Keratinocyte (primary cell): ENCODE results near the gene TRAF3IP1. TPM values are rescaled to one million over a fixed set of nuclear protein-coding genes. Genes with fewer than 3 reads are reported as not detected.
"Not testable (repeated sequence)": the region's sequence is repeated elsewhere in the genome, so short reads cannot be mapped to it uniquely, and the experiment has no call there.

Experiments used
- DNase-seq: peaks from one replicate; pipeline ENCODE4 v3.0.0-alpha.2; 2011; ENCODE audit warnings: low read depth, missing footprints, low spot score
- FAIRE-seq: peaks from 2 replicates; lab custom pipeline; 2011; peaks lifted over from hg19 to GRCh38; lab: Jason Lieb, UNC
- H2AFZ ChIP-seq: 2 replicates; pipeline ENCODE4 v1.6.0; 2012; ENCODE audit warnings: low read length, control low read depth, inconsistent platforms; ENCODE audit not compliant: control insufficient read depth
- H3K27ac ChIP-seq: 2 replicates; pipeline ENCODE4 v1.5.1; 2011; ENCODE audit warnings: low read length; ENCODE audit not compliant: control insufficient read depth, insufficient read depth
- H3K27me3 ChIP-seq: 3 replicates; pipeline ENCODE4 v1.6.0; 2011; ENCODE audit warnings: low read length; ENCODE audit not compliant: control insufficient read depth, insufficient read depth; ENCODE audit errors: extremely low read depth
- H3K36me3 ChIP-seq, 2 experiments: 2 replicates in 1 of 2; 3 replicates in 1 of 2; pipeline ENCODE4 v1.5.1; 2011; ENCODE audit warnings: low read length in 2 of 2, mild to moderate bottlenecking in 1 of 2; ENCODE audit not compliant: control insufficient read depth in 2 of 2, insufficient read depth in 2 of 2; ENCODE audit errors: extremely low read depth in 1 of 2
- H3K4me1 ChIP-seq: 3 replicates; pipeline ENCODE4 v1.5.1; 2011; ENCODE audit warnings: low read length; ENCODE audit not compliant: control insufficient read depth, insufficient read depth; ENCODE audit errors: extremely low read depth
- H3K4me2 ChIP-seq: 3 replicates; pipeline ENCODE4 v1.6.0; 2011; ENCODE audit warnings: low read depth, low read length; ENCODE audit not compliant: control insufficient read depth, insufficient read depth; ENCODE audit errors: extremely low read depth
- H3K4me3 ChIP-seq, 3 experiments: fragments of 200-600 bp in 1 of 3; sonication (generic) in 1 of 3; 2 replicates in 2 of 3; 3 replicates in 1 of 3; pipeline ENCODE4 v1.5.1; 2011 to 2016; ENCODE audit warnings: low read length in 3 of 3, mild to moderate bottlenecking in 3 of 3, control low read depth in 2 of 3, inconsistent platforms in 1 of 3, low read depth in 1 of 3, mixed read lengths in 1 of 3, mixed run types in 1 of 3, moderate library complexity in 1 of 3; ENCODE audit not compliant: control insufficient read depth in 2 of 3, insufficient read depth in 2 of 3; ENCODE audit errors: extremely low read depth in 1 of 3
- H3K79me2 ChIP-seq: 2 replicates; pipeline ENCODE4 v1.6.0; 2012; ENCODE audit warnings: low read length; ENCODE audit not compliant: control insufficient read depth, insufficient read depth
- H3K9ac ChIP-seq: 3 replicates; pipeline ENCODE4 v1.6.0; 2011; ENCODE audit warnings: low read length; ENCODE audit not compliant: control insufficient read depth, insufficient read depth; ENCODE audit errors: extremely low read depth
- H3K9me1 ChIP-seq: 3 replicates; pipeline ENCODE4 v1.6.0; 2011; ENCODE audit warnings: low read length; ENCODE audit not compliant: control insufficient read depth, insufficient read depth; ENCODE audit errors: extremely low read depth
- H3K9me3 ChIP-seq: 2 replicates; pipeline ENCODE4 v1.5.1; 2012; ENCODE audit warnings: low read depth, low read length; ENCODE audit not compliant: control insufficient read depth
- H4K20me1 ChIP-seq: 3 replicates; pipeline ENCODE4 v1.6.0; 2011; ENCODE audit warnings: low read length; ENCODE audit not compliant: control insufficient read depth, insufficient read depth; ENCODE audit errors: extremely low read depth
- CTCF ChIP-seq, 3 experiments: IDR thresholded peaks in 1 of 3; conservative IDR thresholded peaks in 1 of 3; optimal IDR thresholded peaks in 1 of 3; 2 replicates in 2 of 3; 3 replicates in 1 of 3; pipeline versions ENCODE3 to v1.5.1; 2011; ENCODE audit warnings: low read length in 3 of 3, mild to moderate bottlenecking in 3 of 3, moderate library complexity in 2 of 3, control low read depth in 1 of 3, inconsistent platforms in 1 of 3; ENCODE audit not compliant: insufficient read depth in 2 of 3; ENCODE audit errors: extremely low read depth in 1 of 3
- EZH2 ChIP-seq: IDR thresholded peaks from one replicate; pipeline ENCODE4 v1.6.1; 2012; ENCODE audit warnings: inconsistent platforms, mild to moderate bottlenecking, low read length, moderate library complexity
- dilution Hi-C: fragments of 300-500 bp; cut with MboI; formaldehyde crosslinking; loops from one replicate; pipeline ENCODE4 v1.7.0; 2020; ENCODE audit warnings: low sequenced_read_pairs; ENCODE audit not compliant: extremely low pct_ligation_motif_present
- polyA plus RNA-seq, 5 experiments: library from polyadenylated mRNA; depleted of rRNA in 3 of 5; stranded (reverse) in 3 of 5; stranded (forward) in 1 of 5; unstranded in 1 of 5; fragments of >200 nt; gene quantifications; 1 replicate in 1 of 5; 2 replicates in 3 of 5; 3 replicates in 1 of 5; pipeline versions ENCODE4 v1.2.1 to v1.2.3, GENCODE V29; 2011 to 2012; ENCODE audit warnings: missing spikeins in 2 of 5, low read depth in 1 of 5, low replicate concordance in 1 of 5

Gene TRAF3IP1
- polyA plus RNA-seq, 1 donor (not counting 4 experiments of a cell fraction or from before 2014, with no cell fraction given), result 7.0 TPM

- Histone ChIP-seq H3K9me1 (no peaks in the 10 kb centered on the region), H3K36me3 (peaks cover 0 to 7% of the 10 kb centered on the region in 2 experiments), H3K4me1 (peaks cover 6% of the 10 kb centered on the region), H3K79me2 (no peaks in the 10 kb centered on the region), H3K9ac (no peak overlapping the region), H3K4me3 (no peak overlapping the region), H4K20me1 (no peaks in the 10 kb centered on the region), H3K27me3 (no peaks in the 10 kb centered on the region), H2AFZ (no peak overlapping the region), H3K9me3 (no peaks in the 10 kb centered on the region), H3K27ac (no peak overlapping the region), H3K4me2 (no peak overlapping the region)
- no peak for TF ChIP-seq EZH2
- DNase-seq, result no peak
- dilution Hi-C loops, result no loop called here
- FAIRE-seq, result no peak
Measured at GRCh38 chr2:238403632-238404405, 83.5 kb downstream of the TRAF3IP1 start.

GRCh38 chr2:238404406-238405216 lies 84.3 kb downstream of the TRAF3IP1 start:
- Histone ChIP-seq H3K4me2 (no peak overlapping the region), H3K9me1 (no peaks in the 10 kb centered on the region), H3K4me3 (no peak overlapping the region), H3K27me3 (no peaks in the 10 kb centered on the region), H3K79me2 (no peaks in the 10 kb centered on the region), H3K9ac (no peak overlapping the region), H3K9me3 (no peaks in the 10 kb centered on the region), H3K36me3 (peaks cover 0 to 7% of the 10 kb centered on the region in 2 experiments), H3K27ac (no peak overlapping the region), H3K4me1 (peaks cover 6% of the 10 kb centered on the region), H4K20me1 (no peaks in the 10 kb centered on the region), H2AFZ (no peak overlapping the region)
- no peak for FAIRE-seq
- dilution Hi-C loops, result no loop called here
- TF ChIP-seq CTCF (optimal IDR thresholded peaks at IDR 0.05 in 1 of 3, IDR thresholded peaks at IDR 0.05 in 1 of 3, conservative IDR thresholded peaks at IDR 0.05 in 1 of 3; ENCODE audit: extremely low read depth in 1 of 3, insufficient read depth in 2 of 3, low read length in 3 of 3) (no peak), EZH2 (no peak)
- DNase-seq, result no peak

GRCh38 chr2:238405217-238405555 lies 84.9 kb downstream of the TRAF3IP1 start:
- H4K20me1 ChIP-seq, H3K9me1 ChIP-seq, H3K9ac ChIP-seq, H3K4me1 ChIP-seq, H3K79me2 ChIP-seq, dilution Hi-C loops, DNase-seq, H3K36me3 ChIP-seq, H3K27me3 ChIP-seq, FAIRE-seq, H2AFZ ChIP-seq, H3K4me2 ChIP-seq, H3K9me3 ChIP-seq, H3K4me3 ChIP-seq, H3K27ac ChIP-seq: not testable (repeated sequence)
